Activated T-helper 17 cell treated with anti-CD3 and anti-CD28 coated beads, Interleukin-2, amount 50 U/mL, for 72 hours (primary cell): ENCODE data around the gene TNIP2. TPM values are rescaled to one million over a fixed set of nuclear protein-coding genes. Genes with fewer than 3 reads are reported as not detected.
"Not testable (repeated sequence)": the region's sequence is repeated elsewhere in the genome, so short reads cannot be mapped to it uniquely, and the experiment has no call there.

Experiments used
- ATAC-seq: fragments of 150-1000 bp; cut with Tn5 transposase; replicated peaks from 2 replicates; pipeline ENCODE4 v1.10.0; 2021; ENCODE audit warnings: mild to moderate bottlenecking, moderate library complexity
- H3K27ac Mint-ChIP-seq: one replicate; pipeline ENCODE4 v1.8.0; 2022; ENCODE audit warnings: mixed read lengths
- H3K27me3 Mint-ChIP-seq: one replicate; pipeline ENCODE4 v1.8.0; 2022; ENCODE audit warnings: mixed read lengths
- H3K36me3 Mint-ChIP-seq: one replicate; pipeline ENCODE4 v1.8.0; 2022; ENCODE audit warnings: low read depth, mild to moderate bottlenecking, mixed read lengths
- H3K4me1 Mint-ChIP-seq: one replicate; pipeline ENCODE4 v1.8.0; 2022; ENCODE audit warnings: mixed read lengths
- H3K4me3 Mint-ChIP-seq: one replicate; pipeline ENCODE4 v1.8.0; 2022; ENCODE audit warnings: mild to moderate bottlenecking, mixed read lengths
- H3K9me3 Mint-ChIP-seq: one replicate; pipeline ENCODE4 v1.8.0; 2022; ENCODE audit warnings: mixed read lengths
- total RNA-seq, 2 donors: library from RNA; stranded (reverse); gene quantifications; one replicate each; pipeline ENCODE4 v1.2.3, GENCODE V29; 2022

Gene TNIP2
- total RNA-seq, 2 donors from 2014 or later: 80.1 to 110 TPM

DNA sequence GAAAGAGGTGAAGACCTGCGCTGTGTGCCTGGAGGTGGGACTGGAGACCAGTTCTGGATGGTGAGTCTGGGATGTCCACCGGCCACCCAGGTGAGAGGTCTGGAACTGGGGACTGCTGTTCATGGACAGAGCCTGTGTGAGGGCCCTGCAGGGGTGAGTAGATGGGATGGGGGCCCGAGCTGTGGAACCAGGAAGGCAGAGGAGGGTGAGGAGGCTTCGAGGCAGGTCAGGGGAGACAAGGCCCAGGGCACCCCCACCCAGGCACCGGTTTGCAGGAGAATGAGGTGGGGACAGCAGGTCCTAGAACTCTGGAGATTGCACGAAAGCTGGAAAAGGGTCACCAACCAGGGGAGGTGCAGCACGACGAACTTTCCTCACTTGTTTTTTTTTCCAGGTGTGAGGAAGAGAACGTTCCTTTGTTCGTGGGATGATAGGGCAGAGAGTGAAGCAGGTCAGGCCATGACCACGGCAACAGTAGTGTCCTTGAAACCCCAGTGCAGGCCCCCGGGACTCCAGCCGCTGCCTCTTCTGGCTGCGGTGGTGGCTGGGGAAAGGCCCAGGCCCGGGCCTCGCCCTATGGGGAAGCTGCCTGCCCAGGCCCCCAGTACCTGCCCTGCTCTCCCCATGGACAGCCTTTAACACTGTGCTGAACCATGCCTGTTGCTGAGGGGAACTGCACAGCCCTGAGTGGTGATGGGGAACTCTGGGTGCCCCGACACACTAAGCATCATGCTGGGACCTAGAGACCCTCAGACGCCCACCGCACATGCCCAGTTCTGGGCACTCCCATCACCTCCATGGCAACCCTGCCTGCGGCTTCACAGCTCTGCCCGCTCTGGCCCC, 22.9 kb downstream of the TNIP2 start:
- peaks cover 16% of the 10 kb centered on the region for H3K4me1 Mint-ChIP-seq
- no peak overlapping the region for H3K4me3 Mint-ChIP-seq
- ATAC-seq: peak; percentile 21
- peaks cover 5% of the 10 kb centered on the region for H3K9me3 Mint-ChIP-seq
- H3K27ac Mint-ChIP-seq: peak overlapping the region; percentile 79
- H3K27me3 Mint-ChIP-seq: no peaks in the 10 kb centered on the region
- H3K36me3 Mint-ChIP-seq: peaks cover 58% of the 10 kb centered on the region

DNA sequence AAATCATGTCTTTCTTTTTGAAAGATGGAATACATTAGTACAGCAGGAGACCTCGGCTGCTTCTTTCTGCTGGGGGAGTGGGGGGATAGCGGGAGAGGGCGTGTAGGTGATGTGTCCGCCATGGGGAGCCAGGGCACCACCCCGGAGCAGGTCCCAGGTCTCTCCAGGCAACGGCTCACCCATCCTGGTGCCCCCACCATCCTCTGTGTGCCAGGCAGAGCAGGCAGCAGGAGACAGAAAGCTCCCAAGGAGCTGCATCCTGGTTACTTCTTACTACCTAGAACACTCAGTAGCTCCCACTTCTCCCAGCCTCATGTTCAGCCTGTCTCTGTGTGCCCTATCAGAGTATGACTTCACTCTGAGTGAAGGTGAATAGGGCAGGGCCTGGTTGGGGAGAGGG, 23.6 kb downstream of the TNIP2 start:
- peak overlapping the region; percentile 79 for H3K27ac Mint-ChIP-seq

DNA sequence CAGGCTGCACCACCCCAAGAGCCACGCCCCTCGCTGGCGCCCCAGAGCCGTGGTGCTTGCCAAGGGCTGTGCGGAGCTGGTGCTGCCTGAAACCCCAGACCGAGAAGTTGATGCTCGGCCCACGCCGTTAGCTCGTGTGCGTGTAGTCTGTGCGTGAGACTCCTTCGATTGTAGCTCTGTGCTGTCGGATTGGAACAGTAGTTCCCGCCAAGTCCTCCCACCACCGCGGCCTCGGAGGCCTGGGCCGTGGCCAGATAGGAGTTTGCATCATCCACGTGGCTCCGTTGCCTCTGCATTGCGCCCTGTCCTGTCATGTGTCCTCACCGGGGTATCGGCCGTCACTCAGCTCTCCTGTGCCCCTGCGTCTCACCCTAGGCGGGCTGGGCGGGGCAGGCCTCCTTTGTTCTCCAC, 24.2 kb downstream of the TNIP2 start:
- H3K4me1 Mint-ChIP-seq: peaks cover 16% of the 10 kb centered on the region
- ATAC-seq: no peak
- no peak overlapping the region for H3K27ac Mint-ChIP-seq
- H3K9me3 Mint-ChIP-seq: peaks cover 4% of the 10 kb centered on the region
- H3K27me3 Mint-ChIP-seq: no peaks in the 10 kb centered on the region
- H3K36me3 Mint-ChIP-seq: peaks cover 57% of the 10 kb centered on the region
- no peak overlapping the region for H3K4me3 Mint-ChIP-seq

More for the DNA sequence above, 23.6 kb downstream of the TNIP2 start:
- H3K4me1 Mint-ChIP-seq: peaks cover 16% of the 10 kb centered on the region
- peaks cover 4% of the 10 kb centered on the region for H3K9me3 Mint-ChIP-seq
- H3K27me3 Mint-ChIP-seq: no peaks in the 10 kb centered on the region
- H3K4me3 Mint-ChIP-seq: no peak overlapping the region
- ATAC-seq: no peak
- peaks cover 57% of the 10 kb centered on the region for H3K36me3 Mint-ChIP-seq

DNA sequence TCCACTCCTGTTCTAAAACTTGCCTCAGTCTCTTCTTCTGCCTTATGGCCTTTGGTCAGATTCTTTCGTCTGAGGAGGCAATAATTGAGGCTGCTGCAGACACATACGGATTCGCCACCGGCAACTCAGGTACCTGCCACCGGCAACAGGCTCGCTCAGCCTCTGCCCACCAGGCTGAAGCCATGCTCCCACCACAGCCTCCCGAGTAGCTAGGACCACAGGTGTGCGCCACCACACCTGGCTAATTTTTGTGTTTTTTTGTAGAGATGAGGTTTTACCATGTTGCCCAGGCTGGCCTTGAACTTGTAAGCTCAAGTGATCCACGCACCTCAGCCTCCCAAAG, 26.6 kb downstream of the TNIP2 start:
- Mint-ChIP-seq H3K9me3 (no peaks in the 10 kb centered on the region), H3K27ac (peak overlapping the region; percentile 66), H3K27me3 (no peaks in the 10 kb centered on the region), H3K4me1 (peaks cover 9% of the 10 kb centered on the region), H3K36me3 (peaks cover 36% of the 10 kb centered on the region), H3K4me3 (no peak overlapping the region)
- ATAC-seq: no peak

DNA sequence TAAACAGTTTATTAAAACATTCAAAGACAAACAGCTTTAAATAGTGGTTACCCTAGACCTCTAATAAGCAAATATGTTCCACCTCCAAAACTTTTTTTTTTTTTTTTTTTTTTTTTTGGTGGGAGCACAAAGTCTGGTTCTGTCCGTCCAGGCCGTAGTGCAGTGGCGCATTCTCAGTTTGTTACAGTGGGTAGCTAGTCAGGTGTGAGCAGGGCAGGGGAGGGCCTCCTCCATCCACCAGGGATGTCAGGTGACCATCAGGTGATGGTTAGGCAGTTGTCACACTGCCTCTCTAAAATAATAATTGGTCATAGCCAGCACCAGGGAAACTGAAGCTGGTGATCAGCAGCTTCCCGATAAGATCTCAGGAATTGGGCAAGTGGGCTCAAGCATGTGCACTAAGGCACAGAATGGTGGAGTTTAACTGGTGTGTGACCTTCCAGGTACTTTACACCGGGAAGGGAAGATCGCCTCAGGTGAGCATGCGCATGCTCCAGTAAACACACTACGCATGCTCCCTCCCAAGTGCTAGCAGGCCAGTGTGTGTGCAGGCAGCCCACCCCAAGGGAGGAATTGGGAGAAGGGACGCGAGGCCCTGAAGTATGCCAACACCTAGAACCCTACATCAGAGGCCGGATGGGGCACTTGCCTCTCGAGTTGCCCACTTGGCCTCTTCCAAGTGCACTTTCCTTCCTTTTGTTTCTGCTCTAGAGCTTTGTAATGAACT, 27.2 kb downstream of the TNIP2 start:
- Mint-ChIP-seq H3K27ac (peak overlapping the region; percentile 66), H3K36me3 (peaks cover 36% of the 10 kb centered on the region)

DNA sequence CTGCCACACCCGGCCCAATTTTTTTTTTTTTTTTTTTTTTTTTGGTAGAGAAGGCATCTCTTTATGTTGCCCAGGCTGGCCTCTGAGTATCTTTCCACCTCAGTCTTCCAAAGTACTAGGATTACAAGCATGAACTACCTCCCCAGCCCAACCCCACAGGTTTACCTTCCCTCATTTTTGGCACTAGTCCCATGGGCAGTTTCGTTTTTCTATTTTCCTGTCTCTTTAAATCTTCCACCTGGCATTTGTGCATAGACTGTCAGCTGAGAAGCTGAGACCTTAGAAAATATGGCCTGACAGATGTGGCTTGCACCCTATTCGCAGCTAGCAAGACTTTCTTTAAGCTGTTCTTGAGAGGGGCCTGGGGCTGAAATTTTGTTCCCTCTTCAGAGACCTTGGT, 27.9 kb downstream of the TNIP2 start:
- Mint-ChIP-seq H3K36me3 (peaks cover 38% of the 10 kb centered on the region), H3K4me3 (no peak overlapping the region), H3K27ac (no peak overlapping the region), H3K27me3 (no peaks in the 10 kb centered on the region), H3K9me3 (no peaks in the 10 kb centered on the region), H3K4me1 (peaks cover 12% of the 10 kb centered on the region)
- no peak for ATAC-seq

More for the DNA sequence above, 27.2 kb downstream of the TNIP2 start:
- no peak overlapping the region for H3K4me3 Mint-ChIP-seq
- peaks cover 10% of the 10 kb centered on the region for H3K4me1 Mint-ChIP-seq
- H3K9me3 Mint-ChIP-seq: no peaks in the 10 kb centered on the region
- ATAC-seq: no peak
- H3K27me3 Mint-ChIP-seq: no peaks in the 10 kb centered on the region

DNA sequence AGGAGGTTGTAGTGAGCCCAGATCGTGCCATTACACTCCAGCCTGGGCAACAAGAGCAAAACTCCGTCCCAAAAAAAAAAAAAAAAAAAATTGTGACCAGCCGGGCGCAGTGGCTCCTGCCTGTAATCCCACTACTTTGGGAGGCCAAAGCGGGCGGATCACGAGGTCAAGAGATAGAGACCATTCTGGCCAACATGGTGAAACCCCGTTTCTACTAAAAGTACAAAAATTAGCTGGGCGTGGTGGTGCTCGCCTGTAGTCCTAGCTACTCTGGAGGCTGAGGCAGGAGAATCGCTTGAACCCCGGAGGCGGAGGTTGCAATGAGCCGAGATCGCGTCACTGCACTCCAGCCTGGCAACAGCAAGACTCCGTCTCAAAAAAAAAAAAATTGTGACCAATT, 29.3 kb downstream of the TNIP2 start:
- not testable (repeated sequence) for H3K4me3 Mint-ChIP-seq, H3K9me3 Mint-ChIP-seq, ATAC-seq, H3K27ac Mint-ChIP-seq, H3K27me3 Mint-ChIP-seq
- peaks cover 31% of the 10 kb centered on the region for H3K36me3 Mint-ChIP-seq
- H3K4me1 Mint-ChIP-seq: peaks cover 12% of the 10 kb centered on the region

DNA sequence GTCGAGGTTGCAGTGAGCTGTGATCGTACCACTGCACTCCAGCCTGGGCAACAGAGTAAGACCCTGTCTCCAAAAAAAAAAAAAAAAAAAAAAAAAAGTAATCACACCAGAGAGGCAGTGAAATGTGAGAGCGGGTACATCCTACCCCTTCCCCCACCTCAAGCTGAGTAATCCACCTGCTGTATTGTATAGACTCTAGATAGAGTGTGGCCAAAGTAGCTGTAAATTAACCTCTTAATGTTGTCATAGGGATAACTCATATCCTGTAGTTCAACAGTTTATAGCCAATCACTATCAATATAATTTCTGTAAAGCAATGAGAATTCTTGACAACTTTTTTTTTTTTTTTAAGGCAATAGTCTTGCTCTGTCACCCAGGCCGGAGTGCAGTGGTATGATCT, 30.8 kb downstream of the TNIP2 start:
- peak; percentile 66 for ATAC-seq
- Mint-ChIP-seq H3K27me3 (no peaks in the 10 kb centered on the region), H3K36me3 (peaks cover 40% of the 10 kb centered on the region), H3K4me3 (no peak overlapping the region), H3K27ac (no peak overlapping the region), H3K4me1 (peaks cover 12% of the 10 kb centered on the region), H3K9me3 (no peaks in the 10 kb centered on the region)

DNA sequence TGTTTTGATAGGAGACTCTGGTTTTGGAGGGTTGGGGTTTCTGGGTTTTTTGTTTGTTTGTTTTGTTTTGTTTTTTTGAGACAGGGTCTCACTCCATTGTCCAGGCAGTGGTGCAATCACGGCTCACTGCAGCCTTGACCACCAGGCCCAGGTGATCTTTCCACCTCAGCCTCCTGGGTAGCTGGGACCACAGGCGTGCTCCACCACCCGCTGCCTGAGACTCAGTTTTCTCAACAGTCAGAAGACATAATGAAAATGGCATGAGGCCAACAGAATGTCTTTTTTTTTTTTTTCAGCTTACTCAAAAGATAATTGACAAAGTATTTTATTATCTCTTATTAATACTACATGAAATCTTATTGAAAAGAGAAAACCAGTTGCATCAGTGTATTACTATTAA, 32.4 kb downstream of the TNIP2 start:
- peaks cover 12% of the 10 kb centered on the region for H3K4me1 Mint-ChIP-seq
- H3K36me3 Mint-ChIP-seq: peaks cover 47% of the 10 kb centered on the region
- H3K4me3 Mint-ChIP-seq: no peak overlapping the region
- H3K27me3 Mint-ChIP-seq: no peaks in the 10 kb centered on the region
- peak overlapping the region; percentile 72 for H3K27ac Mint-ChIP-seq
- no peaks in the 10 kb centered on the region for H3K9me3 Mint-ChIP-seq
- ATAC-seq: no peak

DNA sequence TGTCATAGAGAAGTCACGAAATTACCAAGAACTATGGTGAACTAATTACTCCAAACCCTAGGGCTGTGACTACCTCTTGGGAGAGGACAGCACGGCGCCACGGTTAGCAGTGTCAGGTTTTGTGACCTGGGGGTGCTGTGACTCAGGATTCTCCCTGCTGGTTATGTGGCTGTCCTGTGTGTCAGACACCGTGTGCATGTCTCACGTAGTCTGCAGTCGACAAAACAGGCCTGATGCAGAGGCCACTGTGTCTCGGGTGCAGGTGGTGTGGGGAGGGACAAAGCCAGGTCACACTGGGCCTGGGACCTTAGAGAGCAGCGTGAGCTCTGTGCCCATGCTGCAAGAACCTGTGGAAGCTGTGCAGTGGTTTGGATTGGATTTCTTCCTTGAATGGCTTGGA, 34.1 kb downstream of the TNIP2 start:
- Mint-ChIP-seq H3K27me3 (no peaks in the 10 kb centered on the region), H3K27ac (peak overlapping the region; percentile 59), H3K4me3 (no peak overlapping the region), H3K4me1 (peaks cover 12% of the 10 kb centered on the region), H3K36me3 (peaks cover 63% of the 10 kb centered on the region), H3K9me3 (no peaks in the 10 kb centered on the region)
- ATAC-seq: peak; percentile 46

DNA sequence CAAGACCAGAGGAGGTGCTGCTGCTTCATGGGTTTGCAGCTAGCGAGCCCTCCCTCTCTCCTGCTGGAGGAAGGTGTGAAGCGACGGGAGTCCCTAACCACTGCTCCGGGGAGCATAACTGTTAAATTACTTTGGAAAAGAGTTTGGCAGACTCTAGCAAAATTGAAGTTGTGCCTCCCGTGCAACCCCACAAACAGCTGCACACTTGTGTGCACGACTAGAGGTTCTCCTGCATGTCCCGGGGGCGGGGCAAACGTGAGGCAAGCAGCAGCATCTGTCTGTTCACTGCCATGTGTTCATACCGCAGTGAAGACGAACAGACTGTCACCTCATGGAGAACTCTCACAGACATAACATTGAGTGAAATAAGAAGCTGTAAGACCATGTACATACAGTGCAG, 34.5 kb downstream of the TNIP2 start:
- Mint-ChIP-seq H3K27ac (no peak overlapping the region), H3K27me3 (no peaks in the 10 kb centered on the region), H3K36me3 (peaks cover 66% of the 10 kb centered on the region), H3K9me3 (no peaks in the 10 kb centered on the region), H3K4me1 (peaks cover 12% of the 10 kb centered on the region), H3K4me3 (no peak overlapping the region)
- no peak for ATAC-seq

DNA sequence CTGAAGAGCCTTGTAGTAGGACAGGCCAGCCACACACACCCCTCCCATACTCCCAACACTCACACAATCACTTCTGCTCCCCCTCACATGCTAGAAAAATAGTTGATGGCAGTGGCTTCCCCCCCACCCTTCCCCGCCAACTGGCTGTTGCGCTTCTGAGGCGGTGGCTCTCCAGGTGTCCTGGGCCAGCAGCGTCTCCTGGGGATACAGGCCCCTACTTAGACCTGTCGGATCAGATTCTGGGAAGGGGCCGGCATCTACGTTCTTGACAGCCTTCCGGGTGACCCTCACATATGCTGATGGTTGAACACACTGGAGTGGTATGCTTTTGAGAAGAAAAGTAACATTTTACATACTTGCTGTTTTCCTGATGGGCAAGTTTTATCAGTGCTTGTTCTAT, 39.9 kb downstream of the TNIP2 start:
- ATAC-seq: no peak
- peak overlapping the region; percentile 63 for H3K27ac Mint-ChIP-seq

DNA sequence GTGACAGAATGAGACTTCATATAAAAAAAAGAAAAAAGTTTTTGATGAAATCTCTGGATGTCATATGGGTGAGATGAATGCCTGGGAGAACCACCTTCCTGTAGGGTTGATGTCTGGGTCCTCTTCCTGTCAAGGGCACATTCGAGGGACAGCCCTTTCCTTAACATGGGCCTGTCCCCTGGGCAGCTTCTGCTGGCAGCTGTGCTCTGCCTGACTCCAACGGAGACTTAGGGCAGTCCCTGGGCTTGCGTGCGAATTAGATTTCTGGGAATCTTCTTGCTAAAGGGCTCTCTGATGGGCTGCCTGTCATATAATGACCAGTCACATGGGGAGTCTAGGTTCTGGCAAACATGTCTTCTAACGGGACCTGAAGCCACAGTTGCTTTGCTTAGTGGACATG, 40.7 kb downstream of the TNIP2 start:
- no peaks in the 10 kb centered on the region for H3K9me3 Mint-ChIP-seq
- H3K27ac Mint-ChIP-seq: peak overlapping the region; percentile 63
- H3K27me3 Mint-ChIP-seq: no peaks in the 10 kb centered on the region
- H3K4me3 Mint-ChIP-seq: no peak overlapping the region
- peaks cover 20% of the 10 kb centered on the region for H3K4me1 Mint-ChIP-seq
- no peak for ATAC-seq
- peaks cover 85% of the 10 kb centered on the region for H3K36me3 Mint-ChIP-seq

More for the DNA sequence above, 39.9 kb downstream of the TNIP2 start:
- Mint-ChIP-seq H3K4me3 (no peak overlapping the region), H3K4me1 (peaks cover 20% of the 10 kb centered on the region), H3K36me3 (peaks cover 85% of the 10 kb centered on the region), H3K27me3 (no peaks in the 10 kb centered on the region), H3K9me3 (no peaks in the 10 kb centered on the region)

DNA sequence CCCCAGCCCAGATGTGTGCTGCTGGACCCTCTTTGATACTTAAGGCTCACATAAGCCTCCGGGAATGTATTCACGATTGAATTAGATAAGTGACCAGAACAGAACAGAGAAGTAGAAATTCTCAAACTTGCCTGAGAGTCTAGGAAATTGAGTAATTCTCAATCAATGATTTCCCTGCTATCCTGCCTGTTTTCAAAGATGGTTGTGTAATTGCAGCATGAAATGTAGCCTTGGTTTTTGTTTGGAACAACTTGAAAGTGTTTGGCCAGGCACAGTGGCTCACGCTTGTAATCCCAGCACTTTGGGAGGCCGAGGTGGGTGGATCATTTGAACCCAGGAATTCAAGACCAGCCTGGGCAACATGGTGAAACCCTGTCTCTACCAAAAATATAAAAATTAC, 41.2 kb downstream of the TNIP2 start:
- Mint-ChIP-seq H3K4me3 (no peak overlapping the region), H3K36me3 (peaks cover 81% of the 10 kb centered on the region), H3K27ac (peak overlapping the region; percentile 80), H3K4me1 (peaks cover 20% of the 10 kb centered on the region), H3K27me3 (no peaks in the 10 kb centered on the region), H3K9me3 (no peaks in the 10 kb centered on the region)
- no peak for ATAC-seq
